Putamen (tissue), 1 donor: ENCODE results near the gene AGAP1.
"Not testable (repeated sequence)": the region's sequence is repeated elsewhere in the genome, so short reads cannot be mapped to it uniquely, and the experiment has no call there.

Experiments
- DNase-seq: peaks from one replicate; pipeline ENCODE4 v3.0.0-alpha.2; 2016; ENCODE audit warnings: low spot score

The AGAP1 gene

DNA sequence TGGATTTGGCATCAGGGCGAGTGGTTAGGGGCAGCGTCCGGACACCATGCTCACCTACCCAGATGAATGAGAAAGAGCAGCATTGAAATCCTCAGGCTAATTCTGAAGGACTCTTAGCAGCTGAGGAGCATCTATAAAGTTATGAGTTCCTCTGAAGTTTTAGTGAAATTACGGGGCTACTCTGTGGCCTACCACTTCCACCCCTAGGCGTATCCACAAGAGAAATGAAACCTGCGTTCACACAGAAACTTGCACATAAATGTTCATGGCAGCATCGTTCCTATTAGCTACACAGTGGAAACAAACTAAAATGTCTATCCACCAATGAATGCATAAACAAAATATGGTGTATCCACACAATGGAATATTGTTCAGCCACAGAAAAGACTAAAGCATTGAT lies 576.4 kb downstream of the AGAP1 start:
- no peak for DNase-seq

GRCh38 chr2:236073246-236073645 lies 579.4 kb downstream of the AGAP1 start:
- no peak for DNase-seq

GRCh38 chr2:236073867-236074655 lies 580.2 kb downstream of the AGAP1 start:
- DNase-seq, result no peak

- DNase-seq, result no peak
These were observed 582.0 kb downstream of the AGAP1 start for GRCh38 chr2:236075802-236076201.

GRCh38 chr2:236078297-236079255 lies 584.7 kb downstream of the AGAP1 start:
- no peak for DNase-seq

- DNase-seq, result no peak
These were observed 586.6 kb downstream of the AGAP1 start for GRCh38 chr2:236080412-236080811.

GRCh38 chr2:236081171-236081570 lies 587.3 kb downstream of the AGAP1 start:
- no peak for DNase-seq

GRCh38 chr2:236082061-236082460 lies 588.2 kb downstream of the AGAP1 start:
- DNase-seq, result no peak

DNA sequence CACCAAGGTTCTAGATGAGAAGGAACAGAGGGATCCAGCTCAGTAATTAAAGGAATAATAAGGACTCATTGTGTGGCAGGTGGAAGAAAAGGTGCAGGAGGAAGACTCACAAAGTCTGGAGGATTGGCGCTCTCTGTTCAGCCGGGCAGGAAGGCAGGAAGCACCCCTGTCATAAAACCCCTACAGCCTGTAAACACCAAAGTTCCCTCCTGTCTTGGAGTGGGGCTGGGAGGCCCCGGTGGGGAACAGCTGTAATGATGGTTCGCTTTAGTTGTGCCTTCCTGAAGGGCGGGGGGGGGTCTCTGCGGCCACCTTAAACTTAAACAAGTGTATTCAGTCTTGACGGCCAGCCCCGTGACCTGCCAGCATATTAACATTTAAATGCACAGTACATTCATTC lies 590.1 kb downstream of the AGAP1 start:
- DNase-seq, result no peak

- peak; percentile 20 for DNase-seq
These were observed 591.4 kb downstream of the AGAP1 start for GRCh38 chr2:236085211-236085610.

DNA sequence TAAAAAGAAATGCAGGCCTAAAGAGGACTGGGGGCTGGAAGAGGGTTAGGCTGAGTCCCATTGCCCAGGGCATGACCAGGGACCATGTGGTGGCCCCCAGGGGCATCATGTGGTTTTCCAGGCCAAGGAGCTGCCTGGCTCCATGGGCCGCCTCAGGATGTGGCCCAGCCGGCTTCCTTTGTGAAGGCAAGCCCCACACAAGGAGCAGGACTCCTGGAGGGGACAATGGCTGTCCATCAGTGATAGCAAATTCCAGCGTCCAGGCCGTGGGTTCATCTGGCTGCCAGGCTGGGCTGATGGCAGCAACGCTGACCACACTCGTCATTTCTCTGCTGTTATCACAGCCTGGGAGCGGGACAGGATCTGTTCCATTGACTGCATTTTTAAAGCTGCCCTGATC lies 591.8 kb downstream of the AGAP1 start:
- DNase-seq, result no peak

DNA sequence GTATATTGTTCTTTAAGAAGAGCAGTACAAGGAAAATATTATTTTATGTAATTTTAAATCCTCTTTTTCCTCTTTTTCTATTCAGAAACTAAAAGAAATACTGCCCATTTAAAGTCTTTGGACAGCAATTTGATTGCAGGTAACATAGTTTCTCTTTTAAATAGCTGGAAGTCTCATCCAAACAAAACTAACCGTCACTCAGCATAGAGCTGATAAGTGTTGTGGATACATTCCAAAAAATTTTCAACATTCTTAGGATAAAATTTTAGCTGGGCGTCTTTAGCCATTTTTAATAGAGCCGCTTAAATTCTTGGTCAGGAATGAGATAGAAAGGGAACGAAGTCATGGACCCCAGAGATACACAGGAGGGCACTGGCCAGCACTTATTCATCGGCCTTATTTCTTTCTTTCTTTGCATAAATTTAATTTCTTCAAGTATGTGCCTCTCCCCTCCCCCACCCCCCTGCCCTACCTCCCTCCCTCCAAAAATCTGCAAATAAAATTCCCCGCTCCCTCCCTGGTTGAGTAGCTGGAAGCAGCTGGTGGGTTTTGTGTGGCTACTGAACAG lies 592.6 kb downstream of the AGAP1 start:
- DNase-seq, result no peak

- DNase-seq, result no peak
These were observed 593.2 kb downstream of the AGAP1 start for GRCh38 chr2:236086971-236087465.

GRCh38 chr2:236088368-236089057 lies 594.7 kb downstream of the AGAP1 start:
- DNase-seq, result no peak

- DNase-seq, result no peak
These were observed 595.6 kb downstream of the AGAP1 start for GRCh38 chr2:236089271-236090026.

DNA sequence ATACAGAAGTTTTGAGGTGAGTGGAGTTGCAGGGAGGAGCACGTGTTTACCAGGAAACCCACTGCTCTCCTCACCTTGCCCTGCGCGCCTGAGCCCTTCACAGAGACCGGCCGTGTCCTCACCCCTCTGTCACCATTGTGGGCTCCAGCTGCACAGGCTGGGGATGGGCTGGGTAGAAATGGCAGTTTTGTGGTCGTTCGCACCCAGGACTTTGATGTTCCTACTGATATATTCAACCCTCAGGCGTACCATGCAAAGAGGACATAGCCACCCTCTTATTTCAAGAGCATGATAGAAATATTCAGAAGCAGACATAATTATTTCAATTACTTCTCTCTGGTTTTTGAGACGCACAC lies 596.2 kb downstream of the AGAP1 start:
- DNase-seq, result no peak

- not testable (repeated sequence) for DNase-seq
These were observed 597.0 kb downstream of the AGAP1 start for GRCh38 chr2:236090826-236091225.

DNA sequence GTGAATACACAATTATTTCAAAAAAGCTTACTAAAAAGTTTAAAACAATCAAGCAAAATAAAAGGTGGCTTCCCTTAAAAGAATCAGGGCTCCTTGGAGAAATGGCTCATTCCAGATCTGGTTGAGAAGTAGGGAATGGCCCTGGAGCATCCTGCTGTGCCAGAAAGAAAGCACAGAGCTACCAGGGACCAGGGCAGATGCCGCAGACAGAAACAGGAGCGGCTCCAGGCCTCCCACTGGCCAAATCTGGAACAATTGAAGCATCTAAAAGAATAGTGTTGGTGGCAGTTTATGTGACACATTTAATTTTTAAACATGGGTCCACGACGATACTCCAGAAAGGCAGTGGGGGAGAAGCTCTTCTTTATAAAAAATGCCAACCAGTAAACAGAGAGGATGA lies 598.9 kb downstream of the AGAP1 start:
- no peak for DNase-seq

GRCh38 chr2:236093134-236093533 lies 599.3 kb downstream of the AGAP1 start:
- DNase-seq, result no peak

- no peak for DNase-seq
These were observed 601.7 kb downstream of the AGAP1 start for GRCh38 chr2:236095504-236095903.

GRCh38 chr2:236101311-236101950 lies 607.6 kb downstream of the AGAP1 start:
- DNase-seq, result no peak
